Right lung (tissue), 5 donors: Measurements from ENCODE around the gene RNF144A. TPM values are rescaled to one million over a fixed set of nuclear protein-coding genes. Genes with fewer than 3 reads are reported as not detected.
A peak's percentile ranks its signal among the peaks of the same experiment; 100 is the strongest.

Experiments
- DNase-seq, 2 donors: peaks; one replicate each; pipeline ENCODE4 v3.0.0-alpha.2; 2013
- polyA plus RNA-seq, 5 donors: library from polyadenylated mRNA; unstranded; fragments of 120-200 nt; gene quantifications; one replicate each; pipeline versions ENCODE4 v1.2.1 to v1.2.3, GENCODE V29; 2013; ENCODE audit warnings: inconsistent platforms in 1 of 5, low replicate concordance in 1 of 5; ENCODE audit not compliant: insufficient read length in 5 of 5, insufficient read depth in 1 of 5

RNF144A gene
- polyA plus RNA-seq, 5 donors: 22.8 to 35.4 (median 31.4) TPM

- DNase-seq: peak; percentile 44 to 60
Observed at GRCh38 chr2:7037340-7038333, 120.4 kb downstream of the RNF144A start.

GRCh38 chr2:7040547-7040946, 123.3 kb downstream of the RNF144A start:
- DNase-seq: no peak

GRCh38 chr2:7041421-7041820, 124.2 kb downstream of the RNF144A start:
- DNase-seq: no peak

- no peak for DNase-seq
Observed at GRCh38 chr2:7043690-7044089, 126.5 kb downstream of the RNF144A start.

- peak in 1 of 2 donors; percentile 33 for DNase-seq
Observed at GRCh38 chr2:7044253-7045250, 127.3 kb downstream of the RNF144A start.

- DNase-seq: no peak
Observed at GRCh38 chr2:7045601-7046590, 128.7 kb downstream of the RNF144A start.

GRCh38 chr2:7047661-7048060, 130.4 kb downstream of the RNF144A start:
- no peak for DNase-seq

GRCh38 chr2:7048762-7049294, 131.6 kb downstream of the RNF144A start:
- no peak for DNase-seq

GRCh38 chr2:7052404-7052803, 135.2 kb downstream of the RNF144A start:
- no peak for DNase-seq

GRCh38 chr2:7053650-7054265, 136.5 kb downstream of the RNF144A start:
- no peak for DNase-seq

- DNase-seq: no peak
Observed at GRCh38 chr2:7057865-7058400, 140.7 kb downstream of the RNF144A start.

- no peak for DNase-seq
Observed at GRCh38 chr2:7060156-7060555, 142.9 kb downstream of the RNF144A start.

- DNase-seq: no peak
Observed at GRCh38 chr2:7060631-7061449, 143.6 kb downstream of the RNF144A start.

GRCh38 chr2:7061450-7061789, 144.2 kb downstream of the RNF144A start:
- no peak for DNase-seq

GRCh38 chr2:7061921-7062320, 144.7 kb downstream of the RNF144A start:
- no peak for DNase-seq

- no peak for DNase-seq
Observed at GRCh38 chr2:7063789-7064188, 146.6 kb downstream of the RNF144A start.

- DNase-seq: no peak
Observed at GRCh38 chr2:7068457-7068856, 151.2 kb downstream of the RNF144A start.

- DNase-seq: no peak
Observed at GRCh38 chr2:7070483-7070882, 153.3 kb downstream of the RNF144A start.

GRCh38 chr2:7071154-7071553, 153.9 kb downstream of the RNF144A start:
- DNase-seq: no peak
